ENCODE data around the gene CMTM4.
"Not testable (repeated sequence)": the region's sequence is repeated elsewhere in the genome, so short reads cannot be mapped to it uniquely, and the experiment has no call there.

The CMTM4 gene

GRCh38 chr16:66616169-66616568, 80.4 kb downstream of the CMTM4 start:
- DNase-seq (ENCODE audit: low read depth in 2 of 2), result no peak

GRCh38 chr16:66614161-66614802, 82.3 kb downstream of the CMTM4 start:
- DNase-seq (ENCODE audit: low read depth in 2 of 2), result no peak

- no peak for DNase-seq (ENCODE audit: low read depth in 2 of 2)
Measured at GRCh38 chr16:66612422-66612821, 84.1 kb downstream of the CMTM4 start.

GRCh38 chr16:66611911-66612310, 84.6 kb downstream of the CMTM4 start:
- not testable (repeated sequence) for DNase-seq (ENCODE audit: low read depth in 2 of 2)

GRCh38 chr16:66610111-66610820, 86.3 kb downstream of the CMTM4 start:
- DNase-seq (ENCODE audit: low read depth in 2 of 2), result no peak

- DNase-seq (ENCODE audit: low read depth in 2 of 2), result no peak
Measured at GRCh38 chr16:66609139-66609510, 87.4 kb downstream of the CMTM4 start.

- peak; percentile 84 to 89 for DNase-seq (ENCODE audit: low read depth in 2 of 2)
Measured at GRCh38 chr16:66608241-66609138, 88.1 kb downstream of the CMTM4 start.

GRCh38 chr16:66605979-66606751, 90.4 kb downstream of the CMTM4 start:
- no peak for DNase-seq (ENCODE audit: low read depth in 2 of 2)

GRCh38 chr16:66605177-66605978, 91.2 kb downstream of the CMTM4 start:
- peak in 1 of 2 donors; percentile 35 for DNase-seq (ENCODE audit: low read depth in 2 of 2)

GRCh38 chr16:66604376-66605176, 92.0 kb downstream of the CMTM4 start, which contains the start of gene CMTM3:
Gene CMTM3 (plus strand): TSS chr16:66604704. CDS start chr16:66604806, 102 bp downstream.
- DNase-seq (ENCODE audit: low read depth in 2 of 2), result peak; percentile 61 to 73

- DNase-seq (ENCODE audit: low read depth in 2 of 2), result peak; percentile 41 to 47
Measured at GRCh38 chr16:66603537-66604375, 92.8 kb downstream of the CMTM4 start.

GRCh38 chr16:66601471-66601870, 95.1 kb downstream of the CMTM4 start:
- no peak for DNase-seq (ENCODE audit: low read depth in 2 of 2)

GRCh38 chr16:66600477-66600876, 96.1 kb downstream of the CMTM4 start:
- no peak for DNase-seq (ENCODE audit: low read depth in 2 of 2)

- DNase-seq (ENCODE audit: low read depth in 2 of 2), result no peak
Measured at GRCh38 chr16:66599726-66600125, 96.8 kb downstream of the CMTM4 start.

GRCh38 chr16:66598111-66598510, 98.4 kb downstream of the CMTM4 start:
- no peak for DNase-seq (ENCODE audit: low read depth in 2 of 2)

GRCh38 chr16:66596986-66597848, 99.3 kb downstream of the CMTM4 start:
- DNase-seq (ENCODE audit: low read depth in 2 of 2), result no peak

- DNase-seq (ENCODE audit: low read depth in 2 of 2), result not testable (repeated sequence)
Measured at GRCh38 chr16:66596559-66596958, 100.0 kb downstream of the CMTM4 start.

GRCh38 chr16:66594739-66595138, 101.8 kb downstream of the CMTM4 start:
- no peak for DNase-seq (ENCODE audit: low read depth in 2 of 2)
